Neural progenitor cell (in vitro differentiated cells): ENCODE data around the gene FCN3. TPM values are rescaled to one million over a fixed set of nuclear protein-coding genes. Genes with fewer than 3 reads are reported as not detected.

Experiments
- DNase-seq: peaks from one replicate; pipeline ENCODE4 v3.0.0-alpha.2; 2016; ENCODE audit warnings: low spot score
- H2AFZ ChIP-seq: fragments of 200-600 bp; sonication (generic); replicated peaks from 2 replicates; pipeline ENCODE4 v1.6.1; 2016; ENCODE audit warnings: antibody characterized with exemption
- H3F3A ChIP-seq: fragments of 200-600 bp; sonication (generic); 2 replicates; pipeline ENCODE4 v1.6.1; 2016; ENCODE audit warnings: antibody characterized with exemption, low read depth
- H3K27ac ChIP-seq: fragments of 200-600 bp; sonication (generic); 2 replicates; pipeline ENCODE4 v1.5.1; 2016; ENCODE audit warnings: mild to moderate bottlenecking
- H3K27me3 ChIP-seq: fragments of 200-600 bp; sonication (generic); 2 replicates; pipeline ENCODE4 v1.6.1; 2016; ENCODE audit warnings: mild to moderate bottlenecking, moderate library complexity
- H3K36me3 ChIP-seq: fragments of 200-600 bp; sonication (generic); 2 replicates; pipeline ENCODE4 v1.5.1; 2016
- H3K4me1 ChIP-seq: fragments of 200-600 bp; sonication (generic); 2 replicates; pipeline ENCODE4 v1.6.1; 2016; ENCODE audit warnings: mixed run types
- H3K4me2 ChIP-seq: fragments of 200-600 bp; sonication (generic); 2 replicates; pipeline ENCODE4 v1.6.1; 2016
- H3K4me3 ChIP-seq: fragments of 200-600 bp; sonication (generic); 2 replicates; pipeline ENCODE4 v1.5.1; 2016
- H3K79me2 ChIP-seq: fragments of 200-600 bp; sonication (generic); 2 replicates; pipeline ENCODE4 v1.6.1; 2016; ENCODE audit warnings: low read depth
- H3K9ac ChIP-seq: fragments of 200-600 bp; sonication (generic); 2 replicates; pipeline ENCODE4 v1.6.1; 2016
- H3K9me3 ChIP-seq: fragments of 200-600 bp; sonication (generic); 2 replicates; pipeline ENCODE4 v1.5.1; 2016; ENCODE audit warnings: low read depth
- H4K20me1 ChIP-seq: fragments of 200-600 bp; sonication (generic); 2 replicates; pipeline ENCODE4 v1.6.1; 2016; ENCODE audit warnings: low read depth
- H3K27ac Mint-ChIP-seq: 3 replicates; pipeline ENCODE4 v1.8.0; 2021; ENCODE audit warnings: mixed read lengths
- H3K27me3 Mint-ChIP-seq: 2 replicates; pipeline ENCODE4 v1.8.0; 2022; ENCODE audit warnings: low read depth, mild to moderate bottlenecking, inconsistent platforms, moderate library complexity, mixed read lengths; ENCODE audit not compliant: insufficient read depth
- H3K36me3 Mint-ChIP-seq: 3 replicates; pipeline ENCODE4 v1.8.0; 2021; ENCODE audit warnings: mixed read lengths
- H3K4me1 Mint-ChIP-seq: 3 replicates; pipeline ENCODE4 v1.8.0; 2021; ENCODE audit warnings: mixed read lengths
- H3K4me3 Mint-ChIP-seq: 3 replicates; pipeline ENCODE4 v1.8.0; 2021; ENCODE audit warnings: mild to moderate bottlenecking, moderate library complexity, mixed read lengths
- H3K9me3 Mint-ChIP-seq: 3 replicates; pipeline ENCODE4 v1.8.0; 2020; ENCODE audit warnings: mixed read lengths
- EZH2 ChIP-seq: fragments of 200-600 bp; sonication (generic); IDR thresholded peaks from 2 replicates; pipeline ENCODE4 v1.6.1; 2017; ENCODE audit warnings: antibody characterized with exemption, mild to moderate bottlenecking, moderate library complexity
- EZH2phosphoT487 ChIP-seq: fragments of 200-600 bp; sonication (generic); IDR thresholded peaks from 2 replicates; pipeline ENCODE4 v1.6.1; 2017; ENCODE audit warnings: antibody characterized with exemption
- total RNA-seq: library from RNA; depleted of rRNA; stranded (reverse); fragments of >200 nt; gene quantifications from 2 replicates; pipeline ENCODE4 v1.2.3, GENCODE V29; 2015; ENCODE audit warnings: low replicate concordance
- TF ChIP-seq, protein P1 (sequence below): fragments of 200-600 bp; sonication (generic); IDR thresholded peaks from 2 replicates; pipeline ENCODE4 v1.5.1; 2017; ENCODE audit warnings: antibody characterized with exemption, mild to moderate bottlenecking

The FCN3 gene
- total RNA-seq, 1 donor from 2014 or later: not detected

DNA sequence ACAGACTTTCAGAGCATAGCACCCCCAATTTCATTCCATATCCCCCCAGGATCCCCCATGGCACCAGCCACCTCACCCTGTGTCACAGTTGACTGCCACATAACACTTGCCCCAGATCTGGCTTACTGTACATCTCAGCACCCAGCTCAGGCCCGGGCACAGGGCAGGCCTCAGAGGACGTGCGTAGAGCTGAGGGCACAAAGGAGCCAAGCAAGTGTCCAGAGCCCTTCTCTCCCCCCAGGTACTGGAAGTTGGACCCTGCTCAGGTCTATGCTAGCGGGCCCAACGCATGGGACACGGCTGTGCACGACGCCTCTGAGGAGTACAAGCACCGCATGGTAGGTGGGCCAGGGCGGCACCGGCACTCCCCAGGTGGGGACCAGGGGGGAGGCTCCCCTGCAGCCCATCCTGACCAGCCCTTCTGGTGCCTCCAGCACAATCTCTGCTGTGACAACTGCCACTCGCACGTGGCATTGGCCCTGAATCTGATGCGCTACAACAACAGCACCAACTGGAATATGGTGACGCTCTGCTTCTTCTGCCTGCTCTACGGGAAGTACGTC is 40.8 kb downstream of the FCN3 start:
- TF ChIP-seq EZH2 (no peak), EZH2phosphoT487 (no peak)
- TF ChIP-seq, protein P1, sequence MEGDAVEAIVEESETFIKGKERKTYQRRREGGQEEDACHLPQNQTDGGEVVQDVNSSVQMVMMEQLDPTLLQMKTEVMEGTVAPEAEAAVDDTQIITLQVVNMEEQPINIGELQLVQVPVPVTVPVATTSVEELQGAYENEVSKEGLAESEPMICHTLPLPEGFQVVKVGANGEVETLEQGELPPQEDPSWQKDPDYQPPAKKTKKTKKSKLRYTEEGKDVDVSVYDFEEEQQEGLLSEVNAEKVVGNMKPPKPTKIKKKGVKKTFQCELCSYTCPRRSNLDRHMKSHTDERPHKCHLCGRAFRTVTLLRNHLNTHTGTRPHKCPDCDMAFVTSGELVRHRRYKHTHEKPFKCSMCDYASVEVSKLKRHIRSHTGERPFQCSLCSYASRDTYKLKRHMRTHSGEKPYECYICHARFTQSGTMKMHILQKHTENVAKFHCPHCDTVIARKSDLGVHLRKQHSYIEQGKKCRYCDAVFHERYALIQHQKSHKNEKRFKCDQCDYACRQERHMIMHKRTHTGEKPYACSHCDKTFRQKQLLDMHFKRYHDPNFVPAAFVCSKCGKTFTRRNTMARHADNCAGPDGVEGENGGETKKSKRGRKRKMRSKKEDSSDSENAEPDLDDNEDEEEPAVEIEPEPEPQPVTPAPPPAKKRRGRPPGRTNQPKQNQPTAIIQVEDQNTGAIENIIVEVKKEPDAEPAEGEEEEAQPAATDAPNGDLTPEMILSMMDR: no peak
- Histone ChIP-seq H3K4me2 (no peak overlapping the region), H3K9ac (no peak overlapping the region), H3K4me3 (no peak overlapping the region), H4K20me1 (peaks cover 9% of the 10 kb centered on the region), H3K79me2 (peaks cover 12% of the 10 kb centered on the region), H3K27ac (no peak overlapping the region), H3K27me3 (no peaks in the 10 kb centered on the region), H2AFZ (no peak overlapping the region), H3K4me1 (peaks cover 4% of the 10 kb centered on the region), H3F3A (peaks cover 14% of the 10 kb centered on the region), H3K36me3 (no peaks in the 10 kb centered on the region), H3K9me3 (no peaks in the 10 kb centered on the region)
- peaks cover 14% of the 10 kb centered on the region for H3K36me3 Mint-ChIP-seq
- H3K4me3 Mint-ChIP-seq: peak overlapping the region; percentile 22
- DNase-seq: no peak
- H3K4me1 Mint-ChIP-seq: peaks cover 8% of the 10 kb centered on the region
- H3K9me3 Mint-ChIP-seq: no peaks in the 10 kb centered on the region
- H3K27ac Mint-ChIP-seq: no peak overlapping the region
- peaks cover 2% of the 10 kb centered on the region for H3K27me3 Mint-ChIP-seq

DNA sequence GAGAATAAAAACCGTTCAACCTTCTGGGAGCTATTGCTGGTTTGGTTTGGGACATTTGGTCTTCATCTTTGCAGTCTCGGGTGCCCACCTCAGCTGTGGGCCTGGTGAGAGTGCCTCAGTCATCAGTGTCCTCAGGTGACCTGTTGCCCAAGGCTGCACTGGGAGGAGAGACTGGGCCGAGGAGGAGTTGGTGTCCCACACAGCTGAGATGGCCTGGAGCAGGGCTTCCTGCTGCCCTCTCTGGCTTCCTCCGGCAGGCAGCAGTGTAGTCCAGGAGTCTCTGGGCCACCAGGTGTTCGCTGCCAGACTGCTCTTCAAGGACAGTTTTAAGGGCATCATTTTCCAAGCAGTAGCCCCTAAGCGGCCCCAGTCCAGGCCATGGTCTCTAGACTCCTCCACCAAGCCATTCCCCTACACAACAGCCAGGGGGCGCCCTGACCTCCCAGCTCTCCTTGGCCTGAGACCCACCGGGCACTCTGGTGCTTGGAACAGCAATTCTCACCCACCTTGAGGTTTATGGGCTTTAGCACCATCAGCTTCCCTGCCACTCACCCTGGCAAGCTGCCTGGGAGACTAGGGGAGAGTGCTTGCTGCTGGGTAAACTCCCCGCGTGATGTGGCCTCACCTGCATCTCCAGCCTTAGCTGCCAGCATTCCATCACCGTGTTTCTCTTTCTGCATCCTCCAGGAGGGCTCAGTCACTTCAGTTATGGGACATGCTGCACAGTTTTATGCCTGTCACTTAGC is 41.9 kb downstream of the FCN3 start:
- H3K9ac ChIP-seq: no peak overlapping the region
- no peak overlapping the region for H3K27ac ChIP-seq
- peak; percentile 79 for DNase-seq
- H3K4me1 Mint-ChIP-seq: peaks cover 3% of the 10 kb centered on the region
- H3F3A ChIP-seq: peaks cover 8% of the 10 kb centered on the region
- peaks cover 14% of the 10 kb centered on the region for H4K20me1 ChIP-seq
- H3K36me3 ChIP-seq: no peaks in the 10 kb centered on the region
- H3K27me3 Mint-ChIP-seq: peaks cover 2% of the 10 kb centered on the region
- peaks cover 23% of the 10 kb centered on the region for H3K79me2 ChIP-seq
- no peak overlapping the region for H3K27ac Mint-ChIP-seq
- no peaks in the 10 kb centered on the region for H3K4me1 ChIP-seq
- no peak overlapping the region for H3K4me3 Mint-ChIP-seq
- no peaks in the 10 kb centered on the region for H3K9me3 Mint-ChIP-seq
- TF ChIP-seq EZH2phosphoT487: no peak
- TF ChIP-seq, protein P1: peak; percentile 90
- no peaks in the 10 kb centered on the region for H3K27me3 ChIP-seq
- no peak overlapping the region for H3K4me3 ChIP-seq
- H3K9me3 ChIP-seq: no peaks in the 10 kb centered on the region
- no peak overlapping the region for H2AFZ ChIP-seq
- H3K4me2 ChIP-seq: no peak overlapping the region
- H3K36me3 Mint-ChIP-seq: peaks cover 14% of the 10 kb centered on the region

DNA sequence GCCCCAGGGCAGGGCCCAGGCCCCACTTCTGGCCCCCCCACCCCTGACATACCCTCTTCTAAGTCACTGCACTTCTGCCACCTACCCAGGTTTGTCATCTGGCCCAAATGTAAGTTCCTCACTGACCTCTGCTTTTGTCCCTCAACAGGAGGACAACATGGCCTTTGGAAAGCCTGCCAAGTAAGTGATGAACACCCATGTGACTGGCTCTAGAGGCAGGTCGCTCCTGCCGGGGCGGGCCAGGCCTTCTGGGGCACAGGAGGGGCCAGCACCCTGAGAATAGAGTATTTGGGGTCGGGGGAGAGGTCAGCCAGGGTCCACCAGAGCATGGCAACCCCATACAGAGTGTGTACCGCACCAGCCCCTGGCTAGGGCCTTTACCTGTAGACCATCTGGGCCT is 42.7 kb downstream of the FCN3 start:
- H3K4me1 Mint-ChIP-seq: peaks cover 5% of the 10 kb centered on the region
- Histone ChIP-seq H2AFZ (no peak overlapping the region), H3F3A (peaks cover 8% of the 10 kb centered on the region), H3K4me2 (no peak overlapping the region), H3K27me3 (no peaks in the 10 kb centered on the region), H3K36me3 (no peaks in the 10 kb centered on the region), H3K9me3 (no peaks in the 10 kb centered on the region), H3K4me3 (no peak overlapping the region), H3K27ac (no peak overlapping the region), H3K4me1 (no peaks in the 10 kb centered on the region), H3K79me2 (peaks cover 31% of the 10 kb centered on the region), H3K9ac (no peak overlapping the region), H4K20me1 (peaks cover 14% of the 10 kb centered on the region)
- no peaks in the 10 kb centered on the region for H3K9me3 Mint-ChIP-seq
- peaks cover 16% of the 10 kb centered on the region for H3K36me3 Mint-ChIP-seq
- no peak for TF ChIP-seq EZH2
- no peak for TF ChIP-seq EZH2phosphoT487
- TF ChIP-seq, protein P1: no peak
- H3K4me3 Mint-ChIP-seq: no peak overlapping the region
- no peak overlapping the region for H3K27ac Mint-ChIP-seq
- peaks cover 2% of the 10 kb centered on the region for H3K27me3 Mint-ChIP-seq
- no peak for DNase-seq
